Measurements from ENCODE around the gene PLXDC2.

Gene PLXDC2

DNA sequence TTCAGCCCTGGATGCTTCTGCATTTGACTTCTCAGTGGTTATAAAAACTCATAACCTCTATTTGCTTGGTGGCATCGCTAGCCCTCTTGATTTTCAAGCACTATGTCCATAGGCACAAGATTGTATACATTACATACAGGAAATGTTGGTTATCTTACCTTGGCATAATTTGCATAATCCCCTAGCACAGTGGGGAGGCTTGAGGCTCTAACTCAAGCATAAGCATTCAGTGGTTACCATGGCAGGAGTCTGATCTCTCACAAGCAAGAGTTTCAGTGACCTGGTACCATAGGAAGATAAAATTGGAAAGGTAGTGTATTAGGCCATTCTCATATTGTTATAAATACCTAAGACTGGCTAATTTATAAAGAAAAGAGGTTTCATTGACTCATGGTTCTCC lies 121.8 kb downstream of the PLXDC2 start:
- DNase-seq (ENCODE audit: low read depth) = no peak

DNA sequence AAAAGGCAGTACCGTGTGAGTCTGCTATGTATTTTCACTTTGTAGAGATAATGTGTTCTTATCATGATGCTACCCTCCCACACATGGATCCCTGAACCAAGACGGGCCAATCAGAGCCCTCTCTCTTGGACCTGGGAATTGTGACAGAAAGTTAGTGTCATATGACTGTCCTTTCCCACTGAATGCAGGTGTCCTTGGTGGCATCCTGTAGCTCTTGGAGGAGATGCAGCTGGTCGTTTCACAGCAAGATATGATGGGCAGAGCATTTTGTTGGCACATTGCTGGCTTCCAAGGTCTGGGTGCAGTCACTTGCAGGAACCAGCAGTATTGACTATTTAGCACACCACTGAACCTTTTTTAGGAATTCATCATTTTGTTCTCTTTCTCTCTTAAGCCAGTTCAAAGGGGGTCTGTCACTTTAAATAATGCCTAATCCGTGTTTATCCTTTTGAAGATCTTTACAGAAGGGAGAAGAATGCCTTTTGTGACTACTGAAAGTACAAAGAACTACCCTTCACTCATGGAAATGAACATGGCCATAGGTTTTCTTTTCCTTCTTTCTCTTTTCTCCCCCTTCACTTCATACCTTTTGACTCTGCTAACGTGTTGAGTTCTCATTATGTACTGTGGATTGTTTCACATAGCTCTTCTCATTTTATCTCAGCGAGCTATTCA lies 125.1 kb downstream of the PLXDC2 start:
- DNase-seq (ENCODE audit: low read depth) = no peak

DNA sequence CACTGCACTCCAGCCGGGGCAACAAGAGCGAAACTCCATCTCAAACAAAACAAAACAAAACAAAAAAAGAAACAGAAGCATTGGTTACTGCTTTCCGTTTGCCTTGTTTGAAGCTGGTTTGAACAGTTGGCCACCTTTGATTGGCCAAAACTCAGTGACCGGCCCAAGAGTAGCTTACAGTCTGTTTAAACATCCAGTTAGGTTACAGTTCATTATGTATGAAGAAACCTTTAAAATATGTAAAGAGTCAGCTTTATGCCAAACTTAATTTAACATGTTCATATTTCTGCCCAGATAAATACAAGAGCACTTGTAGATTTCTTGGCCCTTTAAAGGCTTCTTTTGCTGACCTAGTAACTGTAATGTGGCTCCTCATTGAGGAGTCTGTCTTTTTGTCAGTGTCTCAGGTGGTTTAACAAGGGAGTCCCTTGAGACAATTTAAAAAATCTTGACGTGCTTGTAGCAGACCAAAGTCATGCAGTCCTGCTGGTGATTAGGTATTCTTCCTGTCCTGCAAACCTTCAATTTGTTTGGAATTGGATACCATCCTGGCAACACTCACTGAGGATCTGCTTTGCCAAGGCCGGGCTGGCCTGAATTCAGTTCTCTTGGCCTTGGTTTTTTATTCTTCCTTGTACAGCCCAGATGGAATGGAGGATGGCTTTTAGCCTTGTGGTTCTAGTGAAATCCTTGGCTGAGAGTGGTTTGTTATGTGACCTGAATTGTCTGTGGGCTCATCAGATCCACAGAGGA lies 128.9 kb downstream of the PLXDC2 start:
- DNase-seq (ENCODE audit: low read depth) = no peak

DNA sequence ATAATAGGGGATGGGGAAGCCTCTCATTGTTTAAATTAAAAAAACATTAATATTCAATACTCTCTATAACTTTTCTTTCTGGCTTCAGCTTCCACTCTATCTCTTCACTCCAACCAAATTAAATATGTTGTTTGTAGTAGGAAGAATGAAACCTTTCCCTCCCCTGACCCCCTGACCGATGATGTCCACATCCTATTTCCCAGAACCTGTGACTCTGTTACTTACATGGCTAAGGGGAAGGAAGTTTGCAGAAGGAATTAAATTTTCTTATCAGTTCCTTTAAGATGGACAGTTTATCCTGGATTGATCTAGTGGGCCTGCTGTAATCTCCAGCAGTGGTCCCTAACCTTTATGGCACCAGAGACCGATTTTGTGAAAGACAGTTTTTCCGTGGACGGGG lies 130.0 kb downstream of the PLXDC2 start:
- no peak for DNase-seq (ENCODE audit: low read depth)

DNA sequence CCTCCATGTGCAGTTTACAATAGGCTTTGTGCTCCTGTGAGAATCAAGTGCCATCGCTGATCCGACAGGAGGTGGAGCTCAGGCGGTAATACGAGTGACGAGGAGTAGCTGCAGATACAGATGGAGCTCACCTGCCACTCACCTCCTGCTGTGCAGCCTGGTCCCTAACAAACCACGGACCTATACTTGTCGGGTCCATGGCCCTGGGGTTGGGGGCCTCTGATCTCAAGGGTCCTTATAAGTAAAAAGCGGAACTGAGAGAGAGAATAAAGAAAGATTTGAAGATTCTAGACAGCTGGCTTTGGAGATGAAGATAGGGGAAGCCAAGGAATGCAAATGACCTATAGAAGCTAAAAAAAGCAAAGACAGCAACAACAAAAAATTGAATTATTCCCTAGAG lies 130.6 kb downstream of the PLXDC2 start:
- no peak for DNase-seq (ENCODE audit: low read depth)

DNA sequence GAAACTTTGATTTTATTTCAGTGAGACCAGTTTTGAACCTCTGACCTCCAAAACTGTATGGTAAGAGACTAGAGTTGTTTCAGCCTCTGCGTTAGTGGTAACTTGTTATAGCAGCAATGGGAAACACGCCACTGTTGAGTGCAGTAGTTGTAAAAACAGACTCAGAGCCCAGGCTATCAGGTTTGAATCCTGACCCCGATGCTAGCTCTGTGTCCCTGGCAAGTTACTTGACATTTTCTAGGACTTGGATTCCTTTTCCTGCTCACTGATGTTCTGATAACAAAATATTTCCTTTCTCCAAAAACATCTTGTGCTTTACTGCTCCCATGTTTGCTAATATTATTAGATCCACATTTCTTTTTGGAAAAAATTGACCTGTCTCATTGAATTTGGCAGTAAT lies 131.0 kb downstream of the PLXDC2 start:
- DNase-seq (ENCODE audit: low read depth) = no peak

DNA sequence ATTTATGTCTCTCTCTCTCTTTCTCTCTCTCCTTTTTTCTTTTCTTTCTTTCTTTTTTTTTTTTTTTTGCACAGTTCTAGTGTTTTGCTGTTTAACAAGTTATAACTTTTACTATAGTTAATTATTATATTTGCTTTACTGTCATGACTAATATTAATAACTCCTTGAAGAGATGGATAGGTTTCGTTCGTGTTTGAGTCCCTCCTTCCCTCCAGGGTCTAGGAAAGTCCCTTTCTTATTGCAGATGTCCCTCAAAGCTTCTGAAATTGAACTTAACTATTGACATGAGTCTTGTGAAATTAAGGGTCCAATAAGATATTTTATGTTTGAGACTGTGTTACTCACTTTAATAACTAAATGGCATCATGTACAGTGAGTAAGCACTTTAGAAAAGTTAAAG lies 131.4 kb downstream of the PLXDC2 start:
- no peak for DNase-seq (ENCODE audit: low read depth)

DNA sequence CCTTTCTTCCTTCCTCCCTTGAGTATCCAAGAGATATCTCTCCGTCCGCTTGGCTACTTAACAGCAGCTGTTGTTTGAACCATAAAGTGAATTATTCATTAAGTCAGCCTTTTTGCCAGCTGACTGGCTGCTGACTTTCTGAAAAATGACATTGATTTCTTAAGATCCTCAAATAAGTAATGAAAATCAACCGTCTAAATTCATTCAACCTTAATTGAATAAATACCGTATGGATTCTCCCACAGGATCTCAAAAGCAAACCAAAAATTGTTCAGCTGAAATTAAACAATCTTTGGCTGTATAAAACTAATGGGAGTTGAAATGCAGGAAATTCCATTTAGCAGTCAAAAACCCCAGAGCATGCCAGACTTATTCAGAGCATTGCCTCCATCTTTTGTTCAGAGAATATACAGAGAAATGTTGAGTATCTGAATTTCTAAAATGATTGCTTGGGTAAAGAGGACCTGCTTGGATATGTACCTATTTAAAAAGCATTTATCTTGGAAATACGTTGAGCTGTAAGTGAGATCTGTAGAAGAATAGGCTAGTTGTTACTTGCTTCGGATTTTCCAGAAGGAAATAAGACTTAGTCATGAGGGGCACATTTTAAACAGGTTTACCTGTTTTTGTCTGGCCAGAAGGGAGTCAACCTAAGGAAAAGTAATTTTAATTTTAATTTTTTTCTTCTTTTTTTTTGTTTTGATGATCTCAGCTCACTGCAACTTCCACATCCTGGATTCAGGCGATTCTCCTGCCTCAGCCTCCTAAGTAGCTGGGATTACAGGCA lies 136.2 kb downstream of the PLXDC2 start:
- no peak for DNase-seq (ENCODE audit: low read depth)

DNA sequence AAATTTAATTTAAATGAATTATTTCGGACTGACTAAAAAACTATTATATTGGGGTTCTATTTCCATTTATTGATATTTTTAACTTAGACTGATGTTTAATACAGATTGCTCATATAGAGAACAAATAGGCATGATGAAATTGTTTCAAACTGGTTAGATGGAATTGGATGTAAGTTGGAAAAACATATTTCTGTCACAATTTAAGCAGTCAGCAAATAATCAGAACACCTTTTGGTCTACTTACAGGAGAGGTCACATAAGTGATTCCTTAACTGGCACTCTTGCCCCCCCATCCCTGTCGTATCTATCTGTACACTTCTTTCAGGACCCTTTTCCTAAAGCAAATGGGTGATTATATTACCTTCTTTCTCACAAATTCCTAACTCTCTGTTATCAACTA lies 138.4 kb downstream of the PLXDC2 start:
- DNase-seq (ENCODE audit: low read depth) = no peak

DNA sequence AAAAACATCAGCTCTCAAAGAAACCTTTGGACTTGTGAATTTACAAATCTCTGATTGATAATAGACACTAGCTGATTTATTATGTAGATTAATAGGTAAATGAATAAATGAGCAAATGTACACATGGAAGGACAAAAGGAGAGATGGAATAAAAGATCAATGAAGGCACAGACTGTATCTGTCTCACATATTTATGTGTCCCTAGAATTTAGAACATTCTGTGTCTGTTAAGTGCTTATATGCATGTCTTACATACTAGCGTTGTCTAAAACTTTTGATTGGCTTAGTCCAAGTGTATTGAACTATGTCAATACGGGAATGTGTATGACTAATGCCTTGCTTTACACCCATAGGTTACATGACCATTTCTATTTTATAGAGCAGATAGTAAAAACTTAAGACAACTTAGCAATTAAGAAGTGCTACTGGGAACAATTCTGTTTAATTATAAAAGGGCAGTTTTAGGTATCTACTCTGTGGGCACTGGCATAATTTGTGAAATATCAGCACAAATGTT lies 140.3 kb downstream of the PLXDC2 start:
- no peak for DNase-seq (ENCODE audit: low read depth)

DNA sequence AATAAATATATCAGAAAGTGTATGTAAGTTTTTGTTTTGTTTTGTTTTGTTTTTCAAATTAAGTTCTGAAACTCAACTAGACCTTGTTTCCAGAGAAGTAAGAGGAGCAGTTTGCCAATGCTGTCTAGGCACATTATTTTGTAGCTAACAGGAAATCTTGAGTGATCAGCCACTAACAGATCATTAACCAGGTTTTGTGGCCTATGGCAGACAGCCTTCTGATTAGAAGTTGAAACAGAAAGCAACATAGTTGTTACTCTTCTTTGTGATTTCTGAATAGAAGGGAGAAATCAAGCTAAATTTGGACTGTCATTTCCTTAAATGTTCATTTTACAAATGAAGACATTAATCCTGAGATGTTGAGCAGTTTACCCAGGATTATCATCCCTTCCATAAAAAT lies 142.6 kb downstream of the PLXDC2 start:
- no peak for DNase-seq (ENCODE audit: low read depth)

DNA sequence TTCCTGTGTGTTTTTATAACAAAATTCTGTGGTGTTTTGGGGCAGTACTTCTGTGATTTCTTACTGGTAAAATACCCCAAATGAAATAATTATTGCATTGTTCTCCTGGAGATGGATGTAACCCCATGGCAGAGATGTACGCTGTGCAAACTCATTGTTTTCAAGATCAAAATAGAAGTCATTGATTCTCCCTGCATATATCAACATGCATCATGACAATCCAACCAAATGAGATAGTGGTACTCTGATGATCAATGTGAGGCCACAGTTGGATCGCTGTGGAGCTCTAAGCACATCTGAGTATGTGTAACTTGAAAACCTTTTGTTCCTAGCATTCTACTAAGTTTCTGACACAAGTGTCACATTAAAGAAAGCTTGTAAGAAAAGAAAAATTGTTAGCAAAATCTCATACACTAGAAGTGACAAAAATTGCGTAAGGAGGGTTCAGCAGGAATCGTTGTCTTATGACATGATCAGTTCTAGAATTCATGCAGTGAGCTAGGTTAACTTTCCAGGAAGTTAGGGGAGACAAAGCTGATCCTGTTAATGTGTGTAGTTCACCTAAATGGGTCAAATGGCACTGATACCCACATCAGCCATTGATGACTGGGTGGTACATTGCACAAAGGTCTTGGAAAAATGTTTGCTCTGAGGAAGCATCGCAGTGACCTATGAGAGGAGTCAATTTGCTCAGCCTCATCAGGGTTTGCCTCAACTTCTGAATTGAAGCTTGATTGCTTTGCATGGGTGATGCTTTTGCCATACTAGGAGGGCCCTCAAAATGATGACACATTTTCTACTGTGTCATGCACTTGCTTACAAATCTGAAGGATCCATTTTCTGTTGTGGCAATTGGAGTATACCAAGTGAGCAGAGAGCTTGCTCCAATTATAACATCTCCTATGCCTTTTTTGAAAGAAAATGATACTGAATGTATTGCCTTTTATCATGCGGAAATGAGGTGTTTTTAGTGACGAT lies 145.1 kb downstream of the PLXDC2 start:
- DNase-seq (ENCODE audit: low read depth) = no peak

DNA sequence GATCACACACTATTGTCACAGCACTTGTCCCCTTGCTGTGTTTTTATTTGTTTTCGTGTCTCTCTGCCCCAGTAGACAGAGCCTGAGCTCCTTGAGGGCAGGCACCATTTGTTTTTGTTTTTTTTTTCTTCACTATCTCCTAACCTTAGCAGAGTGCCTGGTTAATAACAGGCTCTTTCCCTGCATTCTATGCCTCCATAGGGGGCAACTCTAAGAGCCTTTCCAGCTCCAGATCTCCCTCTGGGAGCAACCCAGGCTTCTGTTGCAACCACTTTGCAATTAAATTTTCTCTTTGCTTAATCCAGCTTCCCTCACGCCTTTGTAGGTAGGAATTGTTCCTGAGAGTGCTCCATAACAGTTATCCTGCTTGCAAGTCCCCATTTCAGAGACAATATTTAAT lies 148.4 kb downstream of the PLXDC2 start:
- no peak for DNase-seq (ENCODE audit: low read depth)

DNA sequence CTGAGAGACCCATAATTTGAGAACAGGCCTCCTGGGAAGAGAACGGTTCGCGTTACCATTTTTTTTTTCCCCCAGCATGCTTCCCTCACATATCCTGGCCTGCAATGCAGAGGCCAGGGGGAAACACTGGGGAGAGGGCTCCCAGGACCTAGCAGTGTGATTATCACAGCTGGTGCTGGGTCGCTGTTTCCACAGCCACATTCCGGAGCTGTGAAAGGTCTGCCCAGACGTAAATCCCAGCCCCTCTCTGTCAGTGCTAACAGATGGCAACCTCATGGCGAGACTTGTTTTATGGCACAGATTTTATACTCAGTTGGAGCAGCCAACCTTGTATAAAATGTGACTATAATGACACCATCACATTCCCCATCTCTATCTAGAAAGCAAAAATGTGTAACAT lies 150.5 kb downstream of the PLXDC2 start:
- DNase-seq (ENCODE audit: low read depth) = no peak

DNA sequence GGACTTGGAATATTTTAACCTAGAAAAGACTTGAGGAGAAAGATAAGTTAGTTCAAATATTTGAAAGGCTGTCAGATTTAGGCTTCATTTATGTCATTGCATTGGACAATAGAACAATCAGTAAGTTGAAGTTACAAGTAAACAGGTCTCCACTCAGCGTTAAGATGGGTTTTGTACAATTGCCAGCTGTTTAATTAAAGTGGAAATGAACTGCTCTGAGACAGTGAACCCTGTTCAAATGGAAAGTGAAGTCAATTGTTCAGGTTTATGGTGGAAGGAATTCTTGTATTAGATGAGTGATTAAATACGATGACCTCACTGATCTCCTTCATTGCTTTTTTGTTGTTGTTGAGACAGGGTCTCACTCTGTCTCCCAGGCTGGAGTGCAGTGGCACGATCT lies 151.7 kb downstream of the PLXDC2 start:
- no peak for DNase-seq (ENCODE audit: low read depth)

DNA sequence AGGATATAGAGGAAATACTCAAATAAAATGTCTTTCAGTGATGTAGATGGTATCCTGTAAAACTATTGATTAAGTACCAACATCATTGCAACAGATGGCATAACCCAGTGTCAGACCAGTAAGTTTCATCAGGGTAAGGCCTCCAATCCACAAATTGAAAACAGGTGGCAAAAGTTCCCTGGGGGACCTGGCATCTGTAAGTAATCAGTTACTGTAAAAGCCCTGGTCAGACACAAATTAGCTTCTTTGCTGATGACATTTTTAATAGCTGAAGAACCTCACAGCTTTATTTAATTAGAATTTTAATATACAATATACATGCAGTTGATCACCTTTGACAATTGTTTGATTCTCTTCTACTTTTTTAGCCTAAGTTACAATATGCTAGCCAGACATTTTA lies 152.5 kb downstream of the PLXDC2 start:
- DNase-seq (ENCODE audit: low read depth) = no peak

DNA sequence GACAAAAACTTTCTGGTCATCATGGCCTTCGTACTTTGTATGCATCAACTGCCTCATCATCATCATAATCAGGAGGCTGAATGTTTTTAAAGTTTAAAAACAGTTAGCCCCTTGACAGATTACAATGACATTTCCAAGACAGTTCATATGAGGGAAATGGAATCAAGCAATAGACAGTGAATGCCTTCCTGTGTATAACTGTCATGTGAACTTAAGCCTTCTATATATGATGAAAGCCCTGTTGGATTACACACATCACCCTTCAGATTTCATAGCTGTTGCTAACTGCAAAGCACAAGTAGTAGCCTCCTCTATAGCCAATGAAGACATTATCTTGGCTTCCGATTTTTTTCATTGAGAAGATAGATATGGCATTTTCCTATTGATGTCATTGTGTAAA lies 154.0 kb downstream of the PLXDC2 start:
- DNase-seq (ENCODE audit: low read depth) = no peak

DNA sequence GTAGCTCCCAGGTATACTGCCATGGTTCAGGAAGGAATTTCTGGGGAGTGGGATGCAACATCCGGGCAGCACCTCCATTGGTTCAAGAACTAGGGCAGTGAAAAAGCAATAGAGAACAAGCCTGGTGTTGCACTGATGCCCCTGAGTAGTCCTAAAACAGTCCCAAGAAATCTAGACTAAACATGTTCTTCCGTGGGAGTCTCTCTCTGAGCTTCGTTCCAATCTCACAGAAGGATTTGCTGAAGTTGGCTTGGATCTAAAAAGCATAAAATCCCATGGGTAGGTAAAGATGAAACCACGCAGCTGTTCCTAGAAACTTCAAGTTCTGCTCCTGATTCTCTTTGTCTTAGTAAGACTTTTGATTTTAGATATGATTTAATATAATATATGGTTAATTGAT lies 154.5 kb downstream of the PLXDC2 start:
- DNase-seq (ENCODE audit: low read depth) = no peak

DNA sequence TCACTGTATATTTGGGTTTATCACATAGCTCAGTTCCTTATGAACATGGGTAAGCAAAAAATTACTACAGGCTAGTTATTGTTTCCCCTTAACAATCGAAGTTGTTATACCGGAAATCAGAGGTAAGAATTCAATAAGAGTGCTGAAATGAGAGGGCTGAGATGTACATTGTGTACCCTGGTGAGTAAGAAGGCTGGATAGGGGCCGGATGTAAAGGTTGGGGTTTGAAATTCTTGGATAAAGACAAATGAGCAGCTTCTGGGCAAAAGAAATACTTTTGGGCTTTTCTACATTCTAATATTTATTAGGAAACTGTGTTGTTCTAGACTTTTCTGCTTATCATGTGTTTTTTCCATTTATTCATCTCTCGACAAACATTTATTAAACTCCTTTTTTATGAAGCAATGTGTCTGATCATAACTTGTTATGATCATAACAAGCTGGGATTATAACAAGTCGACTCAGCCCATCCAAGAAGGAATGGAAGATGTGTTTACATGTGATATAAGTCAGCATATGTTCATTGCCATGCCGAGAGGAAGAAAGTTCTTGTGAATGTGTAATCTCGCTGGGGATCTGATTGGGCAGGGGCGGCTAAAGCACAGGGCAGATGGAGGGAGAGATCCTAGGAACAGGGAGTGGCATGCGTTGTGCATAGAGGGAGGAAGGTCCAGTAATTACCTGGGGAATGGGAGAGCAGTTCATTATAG lies 155.3 kb downstream of the PLXDC2 start:
- DNase-seq (ENCODE audit: low read depth) = no peak

DNA sequence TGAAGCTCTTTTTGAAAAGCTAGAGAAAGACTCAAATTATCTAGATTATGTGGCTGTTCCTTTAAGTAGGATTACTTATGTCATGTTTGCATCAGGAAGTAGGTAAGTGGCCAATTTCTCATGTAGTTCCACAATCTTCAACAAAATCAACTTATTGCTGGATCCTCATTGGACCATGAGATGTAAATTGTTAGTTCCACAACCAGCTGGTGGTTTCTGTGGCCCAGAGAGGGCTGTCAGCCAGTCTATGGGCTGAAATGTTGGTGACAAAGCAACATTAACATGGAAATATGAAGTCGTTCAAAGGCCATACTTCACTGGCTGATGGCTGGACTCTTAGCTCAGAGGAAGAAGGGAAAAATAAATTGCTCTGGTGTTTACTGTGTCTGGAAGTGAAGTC lies 157.9 kb downstream of the PLXDC2 start:
- DNase-seq (ENCODE audit: low read depth) = no peak

DNA sequence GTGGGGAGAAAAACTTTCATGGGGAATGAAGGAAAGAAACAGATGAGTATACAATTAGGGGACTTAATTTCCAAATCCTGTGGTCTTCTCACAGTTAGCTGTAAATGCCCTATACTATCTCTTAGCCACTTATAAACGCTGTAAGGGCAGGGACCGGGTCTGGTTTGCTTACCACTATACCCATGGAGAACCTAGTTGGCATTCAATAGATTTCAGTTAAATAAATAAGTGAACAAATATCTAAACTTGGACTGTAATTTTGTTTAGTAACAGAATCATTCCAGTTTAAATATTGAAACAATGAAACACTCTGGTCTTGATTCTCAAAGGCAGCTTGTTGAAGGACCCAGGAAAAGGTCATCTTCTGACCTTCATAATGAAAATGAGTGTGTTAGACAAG lies 158.3 kb downstream of the PLXDC2 start:
- DNase-seq (ENCODE audit: low read depth) = no peak

All from T follicular helper cell (primary cell).